Measurements from ENCODE around the gene SMCO4.

GRCh38 chr11:93528757-93529645 lies 14.2 kb downstream of the SMCO4 start:
- TF ChIP-seq CTCF (IDR thresholded peaks at IDR 0.05), result no peak
- no peak for TF ChIP-seq ZFX (IDR thresholded peaks at IDR 0.05; ENCODE audit: borderline replicate concordance)

Measured in 22Rv1 (cell line).